ENCODE data around the gene KLF5.

GRCh38 chr13:73011751-73012150 is 47.1 kb upstream of the KLF5 start:
- no peak for TF ChIP-seq CTCF (IDR thresholded peaks at IDR 0.05)
- TF ChIP-seq POLR2AphosphoS5 (IDR thresholded peaks at IDR 0.05): no peak
- no peak for TF ChIP-seq POLR2A (IDR thresholded peaks at IDR 0.05)

All from suprapubic skin (tissue), 4 donors.